Measurements from ENCODE around the gene CER1.

CER1 gene

GRCh38 chr9:14678776-14679175, 43.8 kb downstream of the CER1 start:
- no peak for ATAC-seq
- TF ChIP-seq PATZ1 (CRISPR knock-in tag; IDR thresholded peaks at IDR 0.05; ENCODE audit: borderline replicate concordance): no peak
- no peak for TF ChIP-seq PPARA (CRISPR knock-in tag; IDR thresholded peaks at IDR 0.05; ENCODE audit: borderline replicate concordance)
- TF ChIP-seq, protein P1, sequence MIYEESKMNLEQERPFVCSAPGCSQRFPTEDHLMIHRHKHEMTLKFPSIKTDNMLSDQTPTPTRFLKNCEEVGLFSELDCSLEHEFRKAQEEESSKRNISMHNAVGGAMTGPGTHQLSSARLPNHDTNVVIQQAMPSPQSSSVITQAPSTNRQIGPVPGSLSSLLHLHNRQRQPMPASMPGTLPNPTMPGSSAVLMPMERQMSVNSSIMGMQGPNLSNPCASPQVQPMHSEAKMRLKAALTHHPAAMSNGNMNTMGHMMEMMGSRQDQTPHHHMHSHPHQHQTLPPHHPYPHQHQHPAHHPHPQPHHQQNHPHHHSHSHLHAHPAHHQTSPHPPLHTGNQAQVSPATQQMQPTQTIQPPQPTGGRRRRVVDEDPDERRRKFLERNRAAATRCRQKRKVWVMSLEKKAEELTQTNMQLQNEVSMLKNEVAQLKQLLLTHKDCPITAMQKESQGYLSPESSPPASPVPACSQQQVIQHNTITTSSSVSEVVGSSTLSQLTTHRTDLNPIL (CRISPR knock-in tag; IDR thresholded peaks at IDR 0.05; ENCODE audit: low read depth): no peak
- TF ChIP-seq OSR1 (CRISPR knock-in tag; IDR thresholded peaks at IDR 0.05): no peak
- no peak for TF ChIP-seq GLIS3 (CRISPR knock-in tag; IDR thresholded peaks at IDR 0.05)
- TF ChIP-seq RARB (CRISPR knock-in tag; IDR thresholded peaks at IDR 0.05): no peak
- TF ChIP-seq ZNF70 (CRISPR knock-in tag; IDR thresholded peaks at IDR 0.05): no peak
- TF ChIP-seq ISL1 (CRISPR knock-in tag; IDR thresholded peaks at IDR 0.05): no peak
- TF ChIP-seq SNAI2 (CRISPR knock-in tag; IDR thresholded peaks at IDR 0.05): no peak
- TF ChIP-seq ZFP3 (CRISPR knock-in tag; IDR thresholded peaks at IDR 0.05): no peak
- no peak for TF ChIP-seq ZNF8 (CRISPR knock-in tag; IDR thresholded peaks at IDR 0.05)
- TF ChIP-seq ARNTL (CRISPR knock-in tag; IDR thresholded peaks at IDR 0.05; ENCODE audit: borderline replicate concordance, low read depth): no peak
- no peak for TF ChIP-seq ZFP30 (CRISPR knock-in tag; IDR thresholded peaks at IDR 0.05)
- no peak for TF ChIP-seq ZNF565 (CRISPR knock-in tag; conservative IDR thresholded peaks at IDR 0.05; ENCODE audit: low read depth)

DNA sequence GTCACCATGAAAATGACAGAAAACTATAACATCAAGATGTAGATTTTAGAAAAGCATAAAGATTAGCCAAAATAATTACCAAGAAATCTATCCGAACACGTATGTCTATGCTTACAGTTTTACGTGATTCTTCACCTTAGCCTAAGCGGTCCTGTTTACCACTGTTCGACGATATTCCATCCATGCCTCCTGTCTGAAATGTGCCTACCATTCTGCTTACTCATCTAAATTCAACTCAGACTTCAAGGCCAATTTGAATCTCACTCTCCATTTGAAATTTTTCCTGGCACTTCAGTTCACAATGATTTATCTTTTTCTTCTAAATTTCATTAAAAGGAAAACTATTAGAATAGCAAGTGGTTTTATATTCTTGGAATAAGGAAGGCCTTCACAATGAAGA, 44.7 kb downstream of the CER1 start:
- no peak for ATAC-seq
- TF ChIP-seq OSR1 (CRISPR knock-in tag; IDR thresholded peaks at IDR 0.05): no peak
- no peak for TF ChIP-seq SNAI2 (CRISPR knock-in tag; IDR thresholded peaks at IDR 0.05)
- TF ChIP-seq, protein P1 (CRISPR knock-in tag; IDR thresholded peaks at IDR 0.05; ENCODE audit: low read depth): no peak
- TF ChIP-seq CSRNP3 (CRISPR knock-in tag; IDR thresholded peaks at IDR 0.05): no peak
- TF ChIP-seq TOX (CRISPR knock-in tag; IDR thresholded peaks at IDR 0.05; ENCODE audit: borderline replicate concordance): no peak
- no peak for TF ChIP-seq ISL1 (CRISPR knock-in tag; IDR thresholded peaks at IDR 0.05)
- TF ChIP-seq ZFP3 (CRISPR knock-in tag; IDR thresholded peaks at IDR 0.05): no peak
- no peak for TF ChIP-seq ESRRG (CRISPR knock-in tag; IDR thresholded peaks at IDR 0.05)
- no peak for TF ChIP-seq TSHZ2 (CRISPR knock-in tag; IDR thresholded peaks at IDR 0.05)
- no peak for TF ChIP-seq ZNF8 (CRISPR knock-in tag; IDR thresholded peaks at IDR 0.05)
- TF ChIP-seq RARB (CRISPR knock-in tag; IDR thresholded peaks at IDR 0.05): no peak
- no peak for TF ChIP-seq ARNTL (CRISPR knock-in tag; IDR thresholded peaks at IDR 0.05; ENCODE audit: borderline replicate concordance, low read depth)
- no peak for TF ChIP-seq ZNF70 (CRISPR knock-in tag; IDR thresholded peaks at IDR 0.05)
- no peak for TF ChIP-seq POU6F1 (CRISPR knock-in tag; IDR thresholded peaks at IDR 0.05; ENCODE audit: borderline replicate concordance, low read depth)
- TF ChIP-seq BACH2 (CRISPR knock-in tag; IDR thresholded peaks at IDR 0.05; ENCODE audit: borderline replicate concordance): no peak
